Measurements from ENCODE around the gene CBFA2T2. TPM values are rescaled to one million over a fixed set of nuclear protein-coding genes. Genes with fewer than 3 reads are reported as not detected.
A peak's percentile ranks its signal among the peaks of the same experiment; 100 is the strongest.
"Not testable (repeated sequence)": the region's sequence is repeated elsewhere in the genome, so short reads cannot be mapped to it uniquely, and the experiment has no call there.

CBFA2T2 gene
- total RNA-seq, result 10 to 100 TPM; 27.7 to 28.4 TPM

DNA sequence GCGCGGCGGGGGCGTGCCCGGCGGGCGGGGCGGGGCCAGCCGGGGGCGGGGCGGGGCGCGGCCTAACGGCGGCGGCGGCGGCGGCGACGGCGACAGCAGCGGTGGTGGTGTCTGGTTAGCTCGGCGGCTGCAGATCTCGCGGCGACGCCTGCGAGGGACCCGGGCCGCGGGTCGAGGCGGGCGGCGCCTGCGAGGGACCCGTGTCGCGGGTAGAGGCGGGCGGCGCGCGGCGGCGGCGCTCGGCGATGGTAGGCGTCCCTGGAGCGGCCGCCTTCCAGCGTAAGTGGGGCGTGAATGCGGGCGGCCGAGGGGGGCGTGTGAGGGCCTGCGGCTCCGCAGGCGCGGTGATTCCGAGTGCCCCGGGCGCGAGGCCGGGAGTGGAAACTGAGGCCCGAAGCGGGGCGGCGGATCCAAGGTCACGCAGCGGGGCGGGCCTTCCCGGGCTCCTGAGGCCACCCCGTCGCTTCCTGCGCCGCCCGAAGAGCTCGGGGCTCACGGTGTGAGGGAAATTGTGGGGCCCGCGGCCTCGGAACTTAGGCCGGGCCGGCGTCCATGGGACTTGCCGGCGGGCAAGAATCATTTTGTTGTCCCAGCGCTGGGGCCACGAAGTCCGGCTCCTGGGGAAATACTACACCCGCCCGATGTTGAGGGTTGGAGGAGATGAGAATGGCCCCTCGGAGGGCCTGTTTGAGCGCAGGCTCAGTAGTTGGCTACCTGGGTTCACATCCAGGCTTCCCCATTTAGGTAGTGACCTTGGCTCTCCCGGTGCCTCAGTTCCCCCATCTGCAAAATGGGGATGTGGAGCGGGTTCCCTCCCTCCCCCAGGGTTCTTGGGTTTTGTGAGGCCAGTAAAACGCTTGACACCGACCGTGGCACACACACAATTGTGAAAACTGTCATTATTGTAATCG lies at the start of gene CBFA2T2:
TSS of gene CBFA2T2 (plus strand) at position 74 of the 911 bp plus-strand sequence. CDS start at position 246, 172 bp downstream.
- ATAC-seq (ENCODE audit: low read depth) (peak; percentile 61), DNase-seq (no peak)
- H3K27me3 Mint-ChIP-seq, result no peaks in the 10 kb centered on the region
- peaks cover 5% of the 10 kb centered on the region for H3K4me1 Mint-ChIP-seq
- peak within 1 kb of the TSS; percentile 91 for H3K27ac Mint-ChIP-seq
- H3K36me3 Mint-ChIP-seq, result no peaks in the 10 kb centered on the region
- H3K9me3 Mint-ChIP-seq, result no peaks in the 10 kb centered on the region
- POLR2A ChIA-PET, result interaction anchor here (0.6 to 2.4 kb wide), 21 partner anchors 10 to 622 kb away, joined by 3 to 21 read pairs (median 4); partner anchors contain the start of genes ACTL10, CDK5RAP1, EIF2S2 and PXMP4
- H3K4me3 Mint-ChIP-seq, result peak within 1 kb of the TSS; percentile 89

DNA sequence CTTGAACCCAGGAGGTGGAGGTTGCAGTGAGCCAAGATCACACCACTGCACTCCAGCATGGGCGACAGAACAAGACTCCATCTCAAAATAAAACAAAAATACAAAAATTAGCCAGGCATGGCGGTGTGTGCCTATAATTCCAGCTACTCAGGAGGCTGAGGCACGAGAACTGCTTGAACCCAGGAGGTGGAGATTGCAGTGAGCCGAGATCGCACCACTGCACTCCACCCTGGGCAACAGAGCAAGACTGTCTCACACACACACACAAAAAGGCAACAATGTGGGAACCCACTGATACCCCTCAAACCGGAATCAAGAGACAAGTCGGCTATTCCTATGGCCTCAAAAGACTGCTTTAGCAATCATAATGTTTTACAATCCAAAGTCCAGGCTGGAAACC lies 49.3 kb upstream of the CBFA2T2 start:
- ATAC-seq (ENCODE audit: low read depth); H3K4me3 Mint-ChIP-seq; POLR2A ChIA-PET; H3K9me3 Mint-ChIP-seq; H3K27me3 Mint-ChIP-seq; H3K27ac Mint-ChIP-seq; H3K36me3 Mint-ChIP-seq; DNase-seq: not testable (repeated sequence)
- peaks cover 11% of the 10 kb centered on the region for H3K4me1 Mint-ChIP-seq

DNA sequence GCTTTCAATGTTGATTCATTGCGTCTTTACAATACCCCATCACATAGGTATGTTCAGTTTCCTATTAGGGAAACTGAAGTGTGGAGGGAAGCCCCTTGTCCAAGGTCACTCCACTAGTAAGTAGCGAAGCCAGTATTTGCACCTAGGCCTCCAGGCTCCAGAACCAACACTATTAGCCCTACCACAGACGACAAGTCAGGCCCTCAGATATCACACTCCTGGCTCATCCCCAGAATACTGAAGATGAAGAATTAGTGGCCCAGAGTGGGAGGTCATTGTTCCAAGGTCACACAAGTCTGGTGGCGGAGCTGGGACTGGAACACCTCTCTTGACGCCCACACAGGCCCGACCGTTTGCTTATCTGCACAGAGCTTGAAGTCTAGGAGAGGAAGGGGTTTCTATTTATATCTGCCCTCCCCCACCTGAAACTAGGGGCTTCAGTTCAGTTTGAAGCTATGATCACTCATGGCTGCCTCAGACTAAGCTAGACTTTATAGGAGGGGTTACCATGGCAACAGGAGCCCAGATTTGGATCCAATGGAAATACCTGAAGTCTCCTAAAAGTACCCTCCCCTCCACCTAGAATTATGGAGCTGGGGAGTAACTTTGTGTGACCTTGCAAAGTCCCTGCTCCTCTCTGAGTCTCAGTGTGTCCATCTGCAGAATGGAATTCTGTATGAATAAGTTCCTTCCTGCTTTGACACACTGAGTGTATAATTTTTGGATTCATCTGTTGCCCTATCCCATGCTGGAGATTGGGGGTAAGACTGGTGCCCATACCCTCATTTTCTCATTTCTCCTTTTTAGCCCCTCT lies 48.5 kb upstream of the CBFA2T2 start:
- H3K27ac Mint-ChIP-seq, result no peak overlapping the region
- H3K9me3 Mint-ChIP-seq, result no peaks in the 10 kb centered on the region
- peaks cover 7% of the 10 kb centered on the region for H3K27me3 Mint-ChIP-seq
- H3K4me1 Mint-ChIP-seq, result peaks cover 17% of the 10 kb centered on the region
- DNase-seq (no peak), ATAC-seq (ENCODE audit: low read depth) (no peak)
- POLR2A ChIA-PET, result no interaction called here
- H3K36me3 Mint-ChIP-seq, result no peaks in the 10 kb centered on the region
- no peak overlapping the region for H3K4me3 Mint-ChIP-seq

DNA sequence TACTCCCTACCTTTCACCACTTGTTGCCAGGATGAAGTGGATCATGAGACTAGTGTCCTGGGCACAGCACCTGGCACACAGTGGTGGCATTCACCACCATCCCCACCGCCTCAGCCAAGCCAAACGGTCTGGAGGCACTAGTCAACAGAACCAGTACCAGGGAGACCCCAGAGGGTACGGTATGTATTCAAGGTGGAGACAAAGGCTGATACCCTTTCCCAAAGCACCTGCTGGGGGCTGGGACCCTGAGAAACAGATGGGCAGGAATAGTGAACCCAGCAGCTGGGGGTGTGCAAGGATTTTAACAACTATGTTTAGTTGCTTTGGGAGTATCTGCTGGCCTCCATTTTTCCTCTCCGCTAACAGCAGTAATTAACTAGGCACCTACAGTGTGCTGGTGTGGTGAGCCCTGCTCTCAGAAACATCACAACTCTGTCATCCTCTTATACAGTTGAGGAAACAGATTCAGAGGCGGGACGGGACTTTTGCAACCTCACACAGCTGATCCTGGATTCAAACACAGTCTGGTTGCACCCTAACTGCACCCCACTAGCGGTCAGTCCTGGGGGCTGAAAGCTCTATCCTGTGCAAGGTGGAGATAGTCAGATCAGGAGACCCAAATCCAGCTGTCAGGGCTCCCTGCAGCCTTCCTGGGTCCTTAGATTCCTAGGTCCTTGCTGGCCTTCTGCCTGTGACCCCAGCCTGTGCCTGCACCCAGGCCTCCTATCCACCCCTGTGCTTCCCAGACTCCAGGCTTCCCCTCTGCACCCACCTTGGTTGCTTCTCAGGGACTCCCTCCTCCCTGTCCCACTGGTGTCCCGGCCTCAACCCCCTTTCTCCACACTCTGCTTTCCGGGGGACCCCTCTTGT lies 47.5 kb upstream of the CBFA2T2 start:
- Mint-ChIP-seq H3K27ac (peak overlapping the region; percentile 56), H3K27me3 (peaks cover 7% of the 10 kb centered on the region), H3K4me3 (peak overlapping the region; percentile 81), H3K9me3 (no peaks in the 10 kb centered on the region), H3K4me1 (peaks cover 21% of the 10 kb centered on the region), H3K36me3 (no peaks in the 10 kb centered on the region)
- POLR2A ChIA-PET, result interaction anchor here (1.2 to 3.1 kb wide), 5 partner anchors 11 to 237 kb away, joined by 3 to 34 read pairs (median 4); partner anchors contain the start of genes CBFA2T2 and CDK5RAP1
- ATAC-seq (ENCODE audit: low read depth) (no peak), DNase-seq (peak; percentile 33)

DNA sequence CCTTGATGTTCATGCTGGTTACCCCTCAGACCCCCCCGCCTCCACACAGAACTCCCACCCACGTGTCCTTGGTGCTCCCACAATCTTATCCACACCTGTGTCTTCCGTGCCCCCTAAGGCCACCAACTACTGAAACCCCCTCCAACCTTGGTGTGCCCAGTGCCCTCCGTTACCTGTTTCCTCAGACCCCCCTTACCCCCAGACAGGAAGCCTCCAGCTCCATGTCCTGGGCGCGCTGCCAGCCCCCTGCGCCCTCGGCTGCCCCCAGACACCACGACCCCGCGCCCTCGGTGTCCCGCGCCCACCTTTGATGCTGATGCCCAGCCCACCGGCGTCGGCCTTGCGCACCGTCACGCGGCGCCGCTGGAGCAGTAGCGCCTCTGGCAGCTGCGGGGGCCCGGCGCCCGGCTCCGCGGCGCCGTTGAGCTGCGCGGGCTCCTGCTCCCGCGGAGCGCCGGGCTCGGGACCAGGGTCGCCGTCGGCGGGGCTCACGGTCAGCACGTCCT lies 46.8 kb upstream of the CBFA2T2 start:
- no peaks in the 10 kb centered on the region for H3K36me3 Mint-ChIP-seq
- ATAC-seq (ENCODE audit: low read depth) (peak; percentile 8), DNase-seq (no peak)
- peaks cover 7% of the 10 kb centered on the region for H3K27me3 Mint-ChIP-seq
- POLR2A ChIA-PET, result interaction anchor here (1.0 to 3.1 kb wide), 9 partner anchors 11 to 669 kb away, joined by 3 to 34 read pairs (median 5); partner anchors contain the start of genes ACTL10, CBFA2T2, CDK5RAP1 and EIF2S2
- H3K4me3 Mint-ChIP-seq, result peak overlapping the region; percentile 81
- peaks cover 21% of the 10 kb centered on the region for H3K4me1 Mint-ChIP-seq
- H3K9me3 Mint-ChIP-seq, result no peaks in the 10 kb centered on the region
- peak overlapping the region; percentile 56 for H3K27ac Mint-ChIP-seq

DNA sequence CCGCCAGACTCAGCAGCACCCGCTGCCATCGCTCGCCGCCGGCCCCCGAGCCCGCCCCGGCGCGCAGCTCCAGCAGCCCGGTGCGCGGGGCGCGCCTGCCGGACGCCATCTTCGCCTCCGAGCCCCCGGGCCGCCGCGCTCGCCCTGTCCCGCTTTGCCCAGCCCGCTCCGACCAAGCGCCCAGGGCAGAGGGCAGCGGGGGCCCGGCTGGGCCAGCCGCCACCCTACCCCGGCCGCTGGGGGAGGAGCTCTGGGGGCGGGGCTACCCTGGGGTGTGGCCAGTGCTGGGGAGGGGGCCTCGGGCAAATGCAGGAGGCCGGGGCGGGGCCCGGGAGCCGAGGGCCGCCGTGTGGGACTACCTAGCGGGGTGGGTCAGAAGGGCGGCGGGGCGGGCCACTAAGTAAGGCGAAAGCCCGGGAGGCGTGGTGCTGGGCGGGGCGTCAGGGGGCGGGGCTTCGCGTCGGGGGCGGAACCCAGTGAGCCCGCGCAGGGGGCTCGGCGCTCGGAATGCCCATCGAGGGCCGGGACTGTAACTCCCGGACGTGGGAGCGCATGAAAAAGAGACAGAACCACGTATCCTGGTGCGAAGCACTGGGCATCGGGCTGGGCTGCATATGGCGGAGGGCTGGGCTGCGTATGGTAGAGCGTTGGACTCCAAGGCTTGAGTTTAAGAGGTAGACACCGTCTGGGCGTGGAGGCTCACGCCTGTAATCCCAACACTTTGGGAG lies 46.2 kb upstream of the CBFA2T2 start, which contains the start of gene SNTA1:
TSS of gene SNTA1 (minus strand) at position 252 of the 728 bp plus-strand sequence. CDS start at position 109, 143 bp downstream.
- POLR2A ChIA-PET, result interaction anchor here (0.6 to 3.1 kb wide), 12 partner anchors 12 to 668 kb away, joined by 3 to 34 read pairs (median 4); partner anchors contain the start of genes ACTL10, CBFA2T2, CDK5RAP1 and EIF2S2
- DNase-seq (peak; percentile 90), ATAC-seq (ENCODE audit: low read depth) (peak; percentile 89)
- Mint-ChIP-seq H3K27ac (peak within 1 kb of the TSS; percentile 92), H3K4me1 (peaks cover 21% of the 10 kb centered on the region), H3K36me3 (no peaks in the 10 kb centered on the region), H3K9me3 (peaks cover 1% of the 10 kb centered on the region), H3K27me3 (peaks cover 7% of the 10 kb centered on the region), H3K4me3 (peak within 1 kb of the TSS; percentile 91)

DNA sequence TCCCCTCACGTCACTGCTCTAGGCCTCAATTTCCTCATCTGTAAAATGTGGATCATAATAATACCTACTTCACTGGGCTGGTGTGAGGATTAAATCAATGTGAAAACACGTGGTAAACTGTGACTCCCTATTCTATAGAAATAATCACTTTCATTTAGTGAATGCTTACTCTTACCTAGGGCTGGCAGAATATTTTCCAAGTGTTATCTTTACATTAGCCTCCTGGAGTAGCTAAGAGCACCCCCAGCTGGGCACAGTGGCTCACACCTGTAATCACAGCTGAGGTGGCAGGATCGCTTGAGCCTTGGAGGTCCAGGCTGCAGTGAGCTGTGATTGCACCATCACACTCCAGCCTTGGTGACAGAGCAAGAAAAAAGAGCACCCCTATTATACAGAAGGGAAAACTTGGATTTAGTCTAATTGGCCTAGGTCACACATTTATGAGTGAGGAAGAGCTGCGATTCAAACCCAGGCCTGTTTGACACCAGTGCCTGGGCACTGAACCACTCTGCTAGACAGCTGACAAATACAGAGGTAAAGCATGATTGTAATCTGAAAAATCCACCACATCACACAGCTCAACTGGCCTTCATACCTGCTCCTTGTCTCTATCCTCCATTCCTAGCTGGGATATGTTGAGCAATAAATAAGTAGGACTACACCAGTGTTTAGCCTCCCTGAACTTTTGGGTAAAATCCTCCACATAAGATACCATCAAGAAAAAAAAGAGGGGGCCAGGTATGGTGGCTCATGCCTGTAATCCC lies 44.9 kb upstream of the CBFA2T2 start:
- Mint-ChIP-seq H3K9me3 (peaks cover 1% of the 10 kb centered on the region), H3K4me3 (peak overlapping the region; percentile 91), H3K27ac (peak overlapping the region; percentile 92), H3K27me3 (peaks cover 7% of the 10 kb centered on the region), H3K4me1 (peaks cover 21% of the 10 kb centered on the region), H3K36me3 (no peaks in the 10 kb centered on the region)
- DNase-seq, result peak; percentile 40
- POLR2A ChIA-PET, result interaction anchor here (0.5 to 3.1 kb wide), 10 partner anchors 11 to 920 kb away, joined by 3 to 34 read pairs (median 5); partner anchors contain the start of genes ACTL10, CBFA2T2, CDK5RAP1 and PXMP4
- ATAC-seq (ENCODE audit: low read depth), result no peak

DNA sequence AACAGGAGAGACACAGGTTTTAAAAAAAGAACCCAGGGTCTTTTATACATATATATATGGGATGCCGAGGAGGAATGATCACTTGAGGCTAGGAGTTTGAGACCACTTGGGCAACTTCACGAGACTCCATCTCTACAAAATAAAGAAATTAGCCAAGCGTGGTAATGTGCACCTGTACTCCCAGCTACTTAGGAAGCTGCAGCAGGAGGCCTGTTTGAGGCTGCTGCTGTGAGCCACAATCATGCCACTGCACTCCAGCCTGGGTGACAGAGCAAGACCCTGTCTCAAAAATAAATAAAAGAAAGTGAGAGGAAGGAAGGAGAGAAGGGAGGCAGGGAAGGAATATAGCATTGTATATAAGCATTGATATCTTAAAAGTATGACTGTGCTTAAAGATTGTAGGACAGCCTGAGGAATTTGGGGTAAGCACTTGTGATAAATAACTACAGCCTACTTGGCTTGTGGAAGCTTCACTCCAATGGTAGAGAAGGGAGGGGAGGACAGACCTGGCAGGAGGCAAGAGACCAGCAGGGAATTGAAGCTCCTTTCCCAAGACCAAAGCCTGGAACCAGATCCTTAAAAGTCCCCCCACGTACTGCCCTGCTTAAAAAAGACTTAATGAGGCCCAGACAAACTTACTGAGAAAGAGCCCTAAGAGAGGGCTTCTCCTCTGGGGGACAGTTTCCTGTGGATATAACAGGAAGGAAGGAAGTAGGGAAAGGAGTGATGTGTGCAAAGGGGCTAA lies 43.8 kb upstream of the CBFA2T2 start:
- no peak overlapping the region for H3K27ac Mint-ChIP-seq
- POLR2A ChIA-PET, result no interaction called here
- H3K4me3 Mint-ChIP-seq, result no peak overlapping the region
- H3K4me1 Mint-ChIP-seq, result peaks cover 21% of the 10 kb centered on the region
- peaks cover 1% of the 10 kb centered on the region for H3K9me3 Mint-ChIP-seq
- DNase-seq, result no peak
- ATAC-seq (ENCODE audit: low read depth), result no peak
- H3K36me3 Mint-ChIP-seq, result no peaks in the 10 kb centered on the region
- H3K27me3 Mint-ChIP-seq, result peaks cover 6% of the 10 kb centered on the region

DNA sequence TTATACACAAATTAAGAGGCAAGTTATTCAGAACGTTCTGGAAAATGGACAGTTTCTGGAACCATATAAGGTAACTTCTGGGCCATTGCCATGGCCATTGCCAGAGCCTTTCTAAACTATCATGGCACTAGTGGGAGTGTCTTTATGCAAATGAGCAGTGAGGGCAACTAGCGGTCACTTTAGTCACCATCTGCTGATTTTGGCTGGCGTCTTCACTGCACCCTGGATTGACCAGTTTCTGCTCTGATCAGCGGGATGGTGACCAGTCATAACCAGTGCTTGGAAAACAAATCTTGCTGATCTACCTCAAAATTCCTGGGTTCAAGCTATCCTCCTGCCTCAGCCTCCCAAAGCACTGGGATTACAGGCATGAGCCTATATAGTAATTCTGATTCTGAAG lies 39.0 kb upstream of the CBFA2T2 start:
- Mint-ChIP-seq H3K9me3 (peaks cover 1% of the 10 kb centered on the region), H3K27me3 (no peaks in the 10 kb centered on the region), H3K36me3 (no peaks in the 10 kb centered on the region), H3K27ac (no peak overlapping the region), H3K4me1 (peaks cover 9% of the 10 kb centered on the region), H3K4me3 (no peak overlapping the region)
- DNase-seq, result no peak
- POLR2A ChIA-PET, result no interaction called here
- no peak for ATAC-seq (ENCODE audit: low read depth)

DNA sequence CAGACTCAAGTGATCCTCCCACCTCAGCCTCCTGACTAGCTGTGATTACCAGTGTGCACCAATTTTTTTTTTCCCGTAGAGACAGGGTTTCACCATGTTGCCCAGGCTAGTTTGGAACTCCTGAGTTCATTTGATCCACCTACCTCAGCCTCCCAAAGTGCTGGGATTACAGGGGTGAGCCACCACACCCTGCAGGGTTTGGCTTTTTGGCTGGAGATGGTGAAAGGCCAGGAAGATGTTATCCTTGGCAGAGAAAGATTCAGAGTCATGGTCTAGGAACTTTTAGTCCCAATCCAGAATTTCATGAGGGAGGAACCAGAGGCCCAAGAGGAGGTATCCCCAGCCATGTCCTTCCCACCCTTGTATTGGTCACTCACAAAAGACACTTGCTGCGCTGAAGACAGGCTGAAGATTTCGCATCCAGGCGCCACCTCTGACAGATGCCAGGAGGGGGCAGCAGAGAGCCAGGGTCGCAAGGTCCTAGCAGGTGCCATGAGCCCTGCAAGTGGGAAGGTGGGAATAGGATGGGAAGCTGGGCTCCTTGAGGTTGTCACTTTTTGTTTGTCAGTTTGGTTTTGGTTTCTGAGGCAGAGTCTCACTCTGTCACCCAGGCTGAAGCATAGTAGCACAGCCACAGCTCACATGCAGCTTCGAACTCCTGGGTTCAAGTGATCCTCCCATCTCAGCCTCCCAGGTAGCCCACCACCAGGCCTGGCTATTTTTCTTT lies 32.8 kb upstream of the CBFA2T2 start:
- not testable (repeated sequence) for H3K36me3 Mint-ChIP-seq, H3K4me1 Mint-ChIP-seq, H3K9me3 Mint-ChIP-seq, H3K27me3 Mint-ChIP-seq, H3K27ac Mint-ChIP-seq, H3K4me3 Mint-ChIP-seq
- ATAC-seq (ENCODE audit: low read depth), result peak; percentile 87
- peak; percentile 83 for DNase-seq
- POLR2A ChIA-PET, result interaction anchor here (0.7 kb wide), 1 partner anchor 282 kb away, joined by 4 read pairs; no protein-coding TSS in a partner anchor
